Panc1 (cell line): ENCODE measurements around the gene ATXN7L2.

ENCODE experiments used
- POLR2AphosphoS5 ChIP-seq: IDR thresholded peaks from 2 replicates; pipeline ENCODE4 v1.6.1; 2012; ENCODE audit warnings: mild to moderate bottlenecking, low read depth, low read length, moderate library complexity
- TF ChIP-seq, protein P1 (sequence below): fragments of 450-650 bp; IDR thresholded peaks from 2 replicates; pipeline ENCODE4 v1.5.1; 2017; ENCODE audit warnings: mild to moderate bottlenecking
- TF ChIP-seq, protein P2 (sequence below), 2 experiments: IDR thresholded peaks; 2 replicates each; pipeline ENCODE4 v1.6.1; 2011 to 2012; ENCODE audit warnings: low read depth in 2 of 2, control low read depth in 1 of 2, low read length in 1 of 2, mild to moderate bottlenecking in 1 of 2, moderate library complexity in 1 of 2; ENCODE audit not compliant: insufficient read depth in 1 of 2

DNA sequence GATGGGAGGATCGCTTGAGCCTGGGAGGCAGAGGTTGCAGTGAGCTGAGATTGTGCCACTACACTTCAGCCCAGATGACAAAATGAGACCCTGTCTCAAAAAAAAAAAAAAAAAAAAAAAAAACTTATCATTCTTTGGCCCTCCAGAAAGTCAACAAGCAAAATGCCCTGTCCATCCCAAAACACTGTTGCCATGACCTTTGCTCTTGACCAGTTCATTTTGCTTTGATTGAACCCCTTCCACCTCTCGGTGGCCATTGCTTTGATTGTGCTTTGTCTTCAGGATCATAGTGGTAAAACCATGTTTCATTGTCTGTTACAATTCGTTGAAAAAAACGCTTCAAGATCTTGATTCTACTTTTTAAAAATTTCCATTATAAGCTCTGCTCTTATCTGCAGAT is 25.9 kb upstream of the ATXN7L2 start:
- TF ChIP-seq, protein P1, sequence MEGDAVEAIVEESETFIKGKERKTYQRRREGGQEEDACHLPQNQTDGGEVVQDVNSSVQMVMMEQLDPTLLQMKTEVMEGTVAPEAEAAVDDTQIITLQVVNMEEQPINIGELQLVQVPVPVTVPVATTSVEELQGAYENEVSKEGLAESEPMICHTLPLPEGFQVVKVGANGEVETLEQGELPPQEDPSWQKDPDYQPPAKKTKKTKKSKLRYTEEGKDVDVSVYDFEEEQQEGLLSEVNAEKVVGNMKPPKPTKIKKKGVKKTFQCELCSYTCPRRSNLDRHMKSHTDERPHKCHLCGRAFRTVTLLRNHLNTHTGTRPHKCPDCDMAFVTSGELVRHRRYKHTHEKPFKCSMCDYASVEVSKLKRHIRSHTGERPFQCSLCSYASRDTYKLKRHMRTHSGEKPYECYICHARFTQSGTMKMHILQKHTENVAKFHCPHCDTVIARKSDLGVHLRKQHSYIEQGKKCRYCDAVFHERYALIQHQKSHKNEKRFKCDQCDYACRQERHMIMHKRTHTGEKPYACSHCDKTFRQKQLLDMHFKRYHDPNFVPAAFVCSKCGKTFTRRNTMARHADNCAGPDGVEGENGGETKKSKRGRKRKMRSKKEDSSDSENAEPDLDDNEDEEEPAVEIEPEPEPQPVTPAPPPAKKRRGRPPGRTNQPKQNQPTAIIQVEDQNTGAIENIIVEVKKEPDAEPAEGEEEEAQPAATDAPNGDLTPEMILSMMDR, result no peak
- TF ChIP-seq POLR2AphosphoS5, result no peak
- TF ChIP-seq, protein P2, sequence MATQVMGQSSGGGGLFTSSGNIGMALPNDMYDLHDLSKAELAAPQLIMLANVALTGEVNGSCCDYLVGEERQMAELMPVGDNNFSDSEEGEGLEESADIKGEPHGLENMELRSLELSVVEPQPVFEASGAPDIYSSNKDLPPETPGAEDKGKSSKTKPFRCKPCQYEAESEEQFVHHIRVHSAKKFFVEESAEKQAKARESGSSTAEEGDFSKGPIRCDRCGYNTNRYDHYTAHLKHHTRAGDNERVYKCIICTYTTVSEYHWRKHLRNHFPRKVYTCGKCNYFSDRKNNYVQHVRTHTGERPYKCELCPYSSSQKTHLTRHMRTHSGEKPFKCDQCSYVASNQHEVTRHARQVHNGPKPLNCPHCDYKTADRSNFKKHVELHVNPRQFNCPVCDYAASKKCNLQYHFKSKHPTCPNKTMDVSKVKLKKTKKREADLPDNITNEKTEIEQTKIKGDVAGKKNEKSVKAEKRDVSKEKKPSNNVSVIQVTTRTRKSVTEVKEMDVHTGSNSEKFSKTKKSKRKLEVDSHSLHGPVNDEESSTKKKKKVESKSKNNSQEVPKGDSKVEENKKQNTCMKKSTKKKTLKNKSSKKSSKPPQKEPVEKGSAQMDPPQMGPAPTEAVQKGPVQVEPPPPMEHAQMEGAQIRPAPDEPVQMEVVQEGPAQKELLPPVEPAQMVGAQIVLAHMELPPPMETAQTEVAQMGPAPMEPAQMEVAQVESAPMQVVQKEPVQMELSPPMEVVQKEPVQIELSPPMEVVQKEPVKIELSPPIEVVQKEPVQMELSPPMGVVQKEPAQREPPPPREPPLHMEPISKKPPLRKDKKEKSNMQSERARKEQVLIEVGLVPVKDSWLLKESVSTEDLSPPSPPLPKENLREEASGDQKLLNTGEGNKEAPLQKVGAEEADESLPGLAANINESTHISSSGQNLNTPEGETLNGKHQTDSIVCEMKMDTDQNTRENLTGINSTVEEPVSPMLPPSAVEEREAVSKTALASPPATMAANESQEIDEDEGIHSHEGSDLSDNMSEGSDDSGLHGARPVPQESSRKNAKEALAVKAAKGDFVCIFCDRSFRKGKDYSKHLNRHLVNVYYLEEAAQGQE (IDR thresholded peaks at IDR 0.05; ENCODE audit: insufficient read depth in 1 of 2, low read depth in 2 of 2, low read length in 1 of 2), result no peak
